DMS53 treated with DMSO at 0.1 percent for 48 hours (cell line): ENCODE measurements around the gene BAAT.
A peak's percentile ranks its signal among the peaks of the same experiment; 100 is the strongest.

Experiments used
- DNase-seq: peaks from one replicate; lab custom pipeline; 2025; ENCODE audit not compliant: unreplicated experiment; lab: John Stamatoyannopoulos, UW

The BAAT gene

GRCh38 chr9:101398930-101399642, 14.3 kb upstream of the BAAT start:
- DNase-seq = no peak

- peak; percentile 93 for DNase-seq
Measured at GRCh38 chr9:101398068-101398929, 13.5 kb upstream of the BAAT start, which contains the start of the genes MRPL50 and ZNF189. Gene MRPL50, minus strand, starts transcription at chr9:101398618. Its CDS starts 26 bp downstream, at chr9:101398592. Gene ZNF189, plus strand, starts transcription at chr9:101398851. Its CDS starts 306 bp downstream, at chr9:101399157.

GRCh38 chr9:101397746-101398067, 12.9 kb upstream of the BAAT start:
- DNase-seq = no peak

GRCh38 chr9:101394687-101395086, 9.9 kb upstream of the BAAT start:
- DNase-seq = no peak

- no peak for DNase-seq
Measured at GRCh38 chr9:101393135-101393534, 8.3 kb upstream of the BAAT start.

- DNase-seq = peak; percentile 39
Measured at GRCh38 chr9:101388507-101388993, 3.7 kb upstream of the BAAT start.

GRCh38 chr9:101387871-101388506, 3.2 kb upstream of the BAAT start:
- peak; percentile 61 for DNase-seq

- no peak for DNase-seq
Measured at GRCh38 chr9:101383361-101383760, 1.4 kb downstream of the BAAT start.

- no peak for DNase-seq
Measured at GRCh38 chr9:101381833-101382342, 2.9 kb downstream of the BAAT start.

- no peak for DNase-seq
Measured at GRCh38 chr9:101381118-101381517, 3.7 kb downstream of the BAAT start.

- DNase-seq = no peak
Measured at GRCh38 chr9:101380295-101380694, 4.5 kb downstream of the BAAT start.

GRCh38 chr9:101376111-101376848, 8.5 kb downstream of the BAAT start:
- no peak for DNase-seq

GRCh38 chr9:101375546-101375945, 9.3 kb downstream of the BAAT start:
- no peak for DNase-seq

GRCh38 chr9:101372327-101373118, 12.3 kb downstream of the BAAT start:
- DNase-seq = no peak

- no peak for DNase-seq
Measured at GRCh38 chr9:101371813-101372212, 13.0 kb downstream of the BAAT start.

GRCh38 chr9:101369884-101370531, 14.8 kb downstream of the BAAT start:
- DNase-seq = no peak

GRCh38 chr9:101369286-101369685, 15.5 kb downstream of the BAAT start:
- DNase-seq = no peak

GRCh38 chr9:101367323-101367722, 17.5 kb downstream of the BAAT start:
- no peak for DNase-seq

- DNase-seq = peak; percentile 81
Measured at GRCh38 chr9:101366038-101366756, 18.6 kb downstream of the BAAT start.
